Measurements from ENCODE around the gene RFC4. TPM values are rescaled to one million over a fixed set of nuclear protein-coding genes. Genes with fewer than 3 reads are reported as not detected.

RFC4 gene
- total and polyA plus RNA-seq, 2 of the 8 experiments (the other 6 are each of a cell fraction or from before 2014, with no cell fraction given) = 21.8 to 86.9 TPM

GRCh38 chr3:186841620-186842019 lies 35.3 kb upstream of the RFC4 start (continued):
- TF ChIP-seq ATF2 (IDR thresholded peaks at IDR 0.05; ENCODE audit: low read length) (no peak), HDAC2 (IDR thresholded peaks at IDR 0.05; ENCODE audit: borderline replicate concordance in 1 of 2, low read depth in 2 of 2, low read length in 2 of 2) (no peak)

Data from H1 (cell line).